SIG-M5 (cell line): ENCODE results near the gene CD83.
A peak's percentile ranks its signal among the peaks of the same experiment; 100 is the strongest.

Source experiments
- DNase-seq: peaks from one replicate; lab custom pipeline; 2025; lab: John Stamatoyannopoulos, UW

Gene CD83

DNA sequence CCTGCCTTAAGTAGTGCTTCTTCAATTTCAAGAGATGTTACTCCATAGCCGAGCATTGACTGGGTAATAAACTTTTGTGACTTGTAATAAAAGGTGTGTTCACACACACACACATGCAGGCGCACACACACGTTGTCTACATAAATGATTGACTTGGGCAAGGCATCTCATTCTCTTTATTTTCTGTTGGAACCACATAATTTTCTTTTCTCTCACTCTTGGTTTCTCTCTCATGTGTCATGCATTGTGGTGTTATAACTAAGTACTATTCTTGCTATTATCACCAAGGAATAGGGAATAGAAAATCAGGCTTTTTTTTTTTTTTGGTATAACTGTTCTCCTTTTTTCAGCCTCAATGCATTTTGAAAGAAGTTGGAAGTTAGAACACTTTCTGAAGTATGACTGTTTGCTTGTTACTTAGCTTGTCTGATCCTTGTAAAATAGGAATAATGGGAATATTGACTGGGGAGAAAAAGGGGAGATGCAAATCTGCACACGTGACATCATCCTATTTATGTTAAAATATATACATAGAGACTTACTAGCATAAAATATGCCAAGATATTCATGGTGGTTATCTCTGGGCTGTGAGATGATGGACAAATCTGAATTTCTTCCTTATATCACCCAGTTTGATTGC, 26.1 kb upstream of the CD83 start:
- no peak for DNase-seq

DNA sequence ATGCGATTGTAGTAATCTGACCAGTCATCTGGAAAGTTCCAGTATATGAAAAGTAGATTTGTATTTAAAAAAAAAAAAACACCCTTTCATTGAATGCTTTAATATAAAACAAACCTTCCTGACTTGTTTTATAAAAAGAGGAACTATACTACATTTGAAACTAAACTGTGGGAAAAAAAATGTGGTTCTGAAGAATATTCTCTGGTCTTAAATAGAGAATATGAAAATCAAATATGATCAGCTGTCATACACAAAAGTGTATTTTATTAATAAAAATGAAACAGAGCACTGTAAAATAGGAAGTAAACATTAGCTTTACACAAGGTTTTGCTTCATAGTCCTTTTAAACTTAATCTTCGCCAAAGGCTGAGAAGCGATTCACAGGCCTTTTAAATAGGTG, 25.3 kb upstream of the CD83 start:
- DNase-seq, result no peak

DNA sequence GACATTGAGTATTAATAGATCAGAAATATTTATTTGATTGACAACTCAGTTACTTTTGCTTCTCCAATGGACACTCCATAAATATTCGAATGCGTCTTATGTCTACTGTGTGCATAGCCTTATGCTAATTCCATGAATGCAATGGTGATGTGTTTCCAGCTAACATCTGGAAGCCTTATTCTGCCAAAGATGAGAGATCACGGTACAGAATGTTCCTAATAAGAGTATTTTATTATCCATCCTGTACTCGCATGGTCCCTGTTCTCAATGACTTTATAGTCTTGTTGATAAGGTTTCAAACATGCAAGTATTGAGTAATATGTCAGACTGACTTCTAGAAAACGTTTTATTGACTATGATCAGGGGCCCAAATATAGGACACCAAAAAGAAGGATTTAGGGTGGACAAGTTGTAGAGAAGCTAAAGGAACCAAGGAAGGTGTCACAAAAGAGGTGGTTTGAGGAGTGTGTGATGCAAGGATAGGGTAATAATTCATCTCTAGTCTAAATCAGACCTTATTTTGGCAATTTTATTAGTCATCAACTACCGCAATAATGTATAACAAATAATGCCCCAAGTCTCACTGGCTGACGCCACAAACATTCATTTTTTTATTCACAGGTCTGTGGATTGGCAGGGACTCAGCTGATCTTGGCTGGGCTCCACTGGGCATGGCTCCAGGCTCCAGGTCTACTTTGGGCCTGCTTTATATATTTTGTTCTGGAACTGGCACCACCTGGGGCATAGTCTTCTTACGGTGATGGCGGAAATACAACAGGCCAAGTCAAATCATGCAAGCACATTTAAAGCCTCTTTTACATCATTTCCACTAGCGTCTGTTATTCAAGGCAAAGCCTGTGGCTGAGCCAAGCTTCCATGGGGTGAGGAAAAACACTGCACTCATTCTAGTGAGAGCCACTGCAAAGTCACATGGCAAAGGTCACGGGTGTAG, 24.5 kb upstream of the CD83 start:
- DNase-seq, result no peak

DNA sequence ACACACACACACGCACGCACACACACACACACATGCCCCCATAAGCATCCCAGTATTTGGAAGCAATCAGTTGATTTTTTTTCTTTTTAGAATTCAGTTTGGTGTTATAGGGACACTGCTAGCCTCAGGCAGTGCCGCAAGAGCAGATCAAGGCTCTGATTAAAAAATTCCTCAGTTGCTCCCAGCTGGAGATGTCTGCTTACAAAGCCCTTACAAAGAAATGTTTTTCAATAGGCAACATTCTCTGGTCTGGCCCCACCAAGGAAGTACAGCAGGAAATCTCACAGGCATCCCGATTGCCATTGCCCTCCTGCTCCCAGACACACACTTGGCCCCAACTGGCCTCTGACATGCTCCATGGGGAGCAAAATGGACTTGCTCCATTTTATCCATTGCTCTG, 22.9 kb upstream of the CD83 start:
- no peak for DNase-seq

DNA sequence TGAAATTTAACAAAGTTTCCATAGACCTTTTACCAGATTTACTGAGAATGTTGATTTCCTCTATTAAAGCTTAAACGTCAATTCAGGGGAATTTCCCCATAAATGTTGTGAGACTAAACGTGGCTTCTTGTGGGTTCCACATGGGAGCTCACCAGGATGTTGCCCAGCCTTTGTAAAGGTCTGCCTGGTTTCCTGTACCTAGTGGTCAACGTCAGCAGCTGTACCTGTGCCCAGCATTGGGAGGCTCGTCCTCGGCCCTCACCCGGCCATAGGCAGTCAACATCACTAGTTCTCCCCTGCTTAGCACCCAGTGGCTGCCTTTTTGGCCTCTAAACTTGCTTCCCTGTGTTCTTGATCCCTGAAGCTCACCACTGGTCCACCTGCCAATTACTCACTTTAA, 22.1 kb upstream of the CD83 start:
- DNase-seq, result no peak

DNA sequence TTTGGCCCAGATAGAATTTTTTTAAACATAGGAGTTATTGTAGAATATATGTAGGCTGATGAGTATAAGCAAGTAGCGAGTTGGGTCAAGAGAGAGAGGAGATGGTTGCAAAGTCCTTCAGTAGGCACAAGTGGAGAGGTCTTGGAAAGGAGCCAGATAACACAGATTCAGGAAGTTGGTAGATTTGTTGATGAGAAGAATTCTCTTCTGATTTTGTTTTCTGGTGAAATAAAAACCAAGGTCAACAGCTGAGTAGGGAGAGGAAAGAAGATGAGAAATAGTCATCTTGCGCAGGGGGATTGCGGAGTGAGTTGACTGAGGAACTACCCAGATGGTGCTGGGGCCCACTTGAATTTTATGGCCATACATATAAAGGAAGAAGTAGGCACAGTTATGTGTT, 17.4 kb upstream of the CD83 start:
- DNase-seq, result no peak

DNA sequence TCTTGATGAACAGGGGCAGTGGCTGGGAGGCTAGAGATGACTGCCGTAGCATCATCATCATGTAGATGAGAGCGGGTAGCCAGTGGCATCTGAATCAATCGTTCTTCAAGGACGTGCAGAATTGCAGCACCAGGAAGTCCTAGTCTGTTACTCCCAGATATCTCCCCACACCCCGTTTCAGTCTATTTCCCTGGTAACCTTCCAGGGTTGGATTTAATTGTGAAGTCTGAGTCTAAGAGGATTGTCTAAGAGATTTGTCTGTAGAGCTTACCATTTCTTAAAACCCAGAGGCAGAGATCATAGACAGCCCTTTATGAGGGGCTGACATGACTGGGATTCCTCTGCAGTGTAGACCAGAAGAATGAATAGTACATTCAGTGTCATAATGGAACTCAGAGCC, 16.6 kb upstream of the CD83 start:
- DNase-seq, result no peak

DNA sequence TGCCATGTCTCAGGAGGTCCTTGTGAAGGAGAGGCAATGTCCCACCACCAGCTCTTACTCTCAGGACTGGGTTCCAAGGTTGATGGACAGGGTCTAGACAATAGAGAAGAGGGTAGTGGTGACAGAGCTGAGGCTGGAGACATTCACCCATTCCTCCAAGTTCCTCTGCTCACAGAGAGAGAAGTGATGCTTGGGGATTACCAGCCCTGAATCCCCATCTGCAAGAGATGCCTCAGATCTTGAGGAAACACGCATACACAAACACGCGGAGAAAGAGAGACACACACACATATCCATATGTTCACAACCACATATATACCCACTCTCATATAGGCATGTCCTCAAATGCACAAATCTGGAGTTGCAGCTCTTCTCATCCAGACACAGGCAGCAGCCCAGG, 15.2 kb upstream of the CD83 start:
- no peak for DNase-seq

DNA sequence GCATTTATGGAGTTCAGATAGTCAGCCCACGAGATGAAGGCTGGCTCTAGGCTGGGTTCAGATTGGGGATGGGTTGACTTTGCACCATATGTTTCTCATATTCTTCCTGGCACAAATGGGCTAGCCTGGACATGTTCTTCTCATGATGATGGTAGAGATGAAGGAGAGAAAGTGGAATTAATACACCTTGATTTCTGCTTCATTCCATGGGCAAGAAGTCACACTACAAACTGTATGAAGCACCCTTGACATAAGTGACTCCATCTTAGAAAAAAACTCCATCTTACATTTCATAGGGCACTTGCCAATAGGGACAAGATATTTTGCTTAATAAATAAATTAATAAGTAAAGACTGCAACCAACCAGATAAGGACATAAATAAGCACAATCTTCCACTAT, 12.0 kb upstream of the CD83 start:
- DNase-seq, result no peak

DNA sequence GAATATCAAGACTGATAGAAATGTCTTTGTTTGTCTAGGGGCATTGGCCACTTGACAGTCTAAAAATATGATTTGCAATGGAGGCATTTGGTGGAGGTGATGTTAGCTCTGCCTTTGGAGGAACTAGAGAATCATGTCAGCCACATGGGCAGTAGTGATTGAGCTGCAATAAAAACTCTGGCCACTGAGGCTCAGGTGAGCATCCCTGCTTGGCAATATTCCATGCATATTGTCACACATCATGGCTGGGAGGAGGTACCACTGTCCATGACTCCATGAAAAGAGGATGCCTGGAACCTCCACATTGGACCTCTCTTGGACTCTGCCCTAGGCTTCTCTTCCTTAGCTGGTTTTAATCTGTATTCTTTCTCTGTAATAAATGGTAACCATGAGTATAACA, 10.6 kb upstream of the CD83 start:
- DNase-seq, result no peak

DNA sequence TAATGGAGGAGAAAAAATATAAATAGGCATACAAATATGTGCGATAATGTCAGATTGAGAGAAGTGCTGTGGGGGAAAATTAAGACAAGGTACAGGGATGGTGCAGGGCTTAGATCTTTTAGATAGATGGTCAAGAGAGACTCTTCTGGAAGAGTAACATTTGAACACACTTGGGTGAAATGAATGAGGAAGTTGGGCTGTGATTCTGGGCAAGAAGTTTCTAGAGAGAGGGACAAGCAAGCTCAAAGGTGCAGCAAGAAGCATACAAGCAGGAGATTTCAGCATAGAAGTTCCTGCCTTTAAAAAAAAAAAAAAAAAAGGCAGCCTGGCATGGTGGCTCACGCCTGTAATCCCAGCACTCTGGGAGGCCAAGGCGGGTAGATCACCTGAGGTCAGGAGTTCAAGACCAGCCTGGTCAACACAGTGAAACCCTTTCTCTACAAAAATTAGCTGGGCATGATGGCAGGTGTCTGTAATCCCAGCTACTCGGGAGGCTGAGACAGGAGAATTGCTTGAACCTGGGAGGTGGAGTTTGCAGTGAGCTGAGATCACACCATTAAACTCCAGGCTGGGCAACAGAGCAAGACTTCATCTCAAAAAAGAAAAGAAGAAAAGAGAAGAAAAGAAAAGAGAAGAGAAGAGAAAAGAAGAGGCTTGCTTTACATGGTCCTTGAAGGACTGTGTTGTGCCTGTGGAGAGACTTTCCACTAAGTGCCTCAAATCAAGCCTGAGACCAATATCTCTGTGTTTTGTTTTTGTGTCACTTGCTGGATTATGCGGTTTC, 9.7 kb upstream of the CD83 start:
- DNase-seq, result no peak

DNA sequence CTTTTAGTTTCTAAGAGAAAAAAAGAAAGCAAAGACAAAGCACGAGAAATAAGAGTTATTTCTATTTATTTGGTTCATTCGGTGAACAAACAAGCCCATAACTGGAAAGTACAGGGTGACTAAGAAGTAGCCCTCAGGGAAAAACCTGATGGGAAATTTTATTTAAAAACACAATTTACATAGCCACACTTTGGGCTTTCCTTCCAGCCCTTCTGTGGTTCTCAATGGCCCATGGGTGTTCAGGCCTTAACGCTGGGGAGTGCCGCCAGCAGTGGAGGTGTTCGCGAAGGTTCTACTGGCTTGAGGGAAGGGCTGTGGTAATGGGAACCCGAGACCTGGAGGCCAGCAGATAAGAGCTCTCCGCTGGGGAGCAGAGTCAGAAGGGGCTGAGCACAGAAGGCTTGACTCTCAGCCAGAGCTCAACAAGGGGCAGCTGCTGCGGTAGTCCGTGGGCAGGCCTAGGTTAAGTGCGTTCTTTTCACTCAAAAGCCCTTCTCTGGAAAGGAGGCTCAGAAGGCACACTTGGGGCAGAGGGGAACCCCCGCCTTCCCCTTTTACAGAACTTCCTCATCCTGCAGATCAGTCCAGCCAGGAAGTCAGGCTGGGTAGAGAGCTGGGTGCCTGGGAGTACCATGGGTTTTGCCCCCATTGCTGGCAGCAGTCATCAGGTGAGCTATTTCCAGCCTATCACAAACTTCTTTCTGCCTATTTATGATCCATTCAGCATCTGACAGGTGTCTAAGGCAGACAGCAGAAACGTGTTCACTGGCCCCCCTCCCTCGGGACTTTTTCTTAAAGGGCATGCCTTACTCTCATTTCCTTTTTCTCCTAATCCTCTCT, 8.8 kb upstream of the CD83 start:
- DNase-seq, result peak; percentile 22

DNA sequence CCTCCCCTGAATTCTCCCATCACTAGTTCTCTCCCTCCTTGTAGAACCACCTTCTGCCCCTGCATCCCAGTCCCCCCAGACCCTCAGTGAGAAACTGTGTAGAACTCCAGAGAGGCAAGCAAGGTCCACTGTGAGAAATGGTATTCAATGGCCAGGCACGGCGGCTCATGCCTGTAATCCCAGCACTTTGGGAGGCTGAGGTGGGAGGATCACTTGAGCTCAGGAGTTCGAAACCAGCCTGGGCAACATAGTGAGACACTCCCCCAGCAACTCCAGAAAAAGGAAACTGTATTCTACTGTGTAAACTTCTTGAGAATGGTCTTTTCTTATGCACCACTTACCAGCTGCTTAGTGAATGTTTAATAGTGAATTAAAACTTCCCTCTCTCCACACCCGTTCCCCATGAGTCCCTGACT, 8.2 kb upstream of the CD83 start:
- DNase-seq, result no peak

DNA sequence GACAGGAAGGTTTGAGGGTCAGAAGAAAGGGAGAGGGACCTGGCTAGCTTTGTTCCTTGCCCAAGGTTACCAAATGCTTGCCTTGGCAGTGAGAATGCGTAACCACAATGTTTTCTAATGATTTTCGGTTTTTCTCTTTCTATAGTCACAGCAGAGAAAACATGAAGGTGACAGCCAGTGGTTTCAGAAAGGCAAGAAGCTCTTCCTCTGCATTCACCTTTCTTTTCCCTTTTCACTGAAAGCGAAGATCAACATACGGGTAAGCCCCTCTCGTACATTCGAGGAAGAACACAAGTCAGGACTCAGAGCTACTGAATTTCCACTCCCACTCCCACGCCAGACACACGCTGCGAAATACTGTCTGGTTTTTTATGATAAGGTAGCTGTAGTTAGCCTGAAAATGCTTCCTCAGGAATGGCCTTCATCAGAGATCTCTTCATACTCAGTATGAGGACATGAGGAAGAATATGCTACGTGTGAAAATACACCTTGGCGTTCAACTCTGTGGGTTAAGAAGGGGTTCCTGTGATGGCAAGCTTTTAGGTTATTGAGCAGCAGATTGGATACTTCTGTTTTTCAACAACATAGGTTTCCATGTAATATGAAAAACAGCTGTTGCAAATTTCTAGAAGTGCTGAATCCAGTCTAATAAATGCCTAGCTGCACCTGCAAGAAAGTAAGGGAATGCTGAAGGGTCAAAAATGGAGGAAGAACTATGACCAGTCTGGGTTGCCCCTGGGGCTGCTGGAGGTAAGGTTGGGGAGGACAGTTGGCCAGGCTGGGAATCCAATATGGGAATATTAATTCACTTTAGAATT, 7.4 kb upstream of the CD83 start:
- no peak for DNase-seq

DNA sequence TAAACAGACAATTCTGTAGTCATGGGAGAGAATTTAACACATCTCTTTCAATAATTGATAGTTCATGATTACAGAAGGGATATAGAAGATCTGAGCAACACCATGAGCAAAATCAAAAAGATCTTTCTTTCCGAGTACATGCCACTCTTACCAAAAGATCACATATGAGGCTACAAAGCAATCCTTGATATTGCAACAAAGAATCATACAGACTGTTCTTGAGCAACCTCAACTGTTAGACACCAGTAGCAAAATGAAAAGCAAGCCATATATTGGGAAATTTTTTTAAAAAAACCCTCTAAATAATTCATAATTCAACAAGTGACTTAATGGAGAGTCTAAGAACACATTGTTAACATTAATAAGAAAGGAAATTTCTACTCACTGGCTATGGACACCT, 3.6 kb upstream of the CD83 start:
- no peak for DNase-seq

DNA sequence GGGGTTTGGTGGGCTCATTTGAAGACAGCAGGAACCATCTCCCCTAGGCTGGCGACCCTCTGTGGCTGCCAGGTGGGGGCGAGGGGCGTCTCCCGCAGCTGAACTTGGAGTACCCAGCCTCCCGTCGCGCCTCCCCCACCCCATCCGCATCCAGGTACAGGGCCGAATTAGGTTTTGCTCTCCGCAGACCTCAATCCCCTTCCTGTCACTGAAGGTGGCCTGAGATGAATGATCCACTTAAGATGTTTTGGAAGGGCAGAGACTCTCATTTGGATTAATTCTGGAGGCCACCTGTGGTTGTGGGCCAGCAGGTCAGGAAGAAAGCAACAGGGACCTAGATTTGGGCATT, 493 bp downstream of the CD83 start:
- DNase-seq, result no peak

DNA sequence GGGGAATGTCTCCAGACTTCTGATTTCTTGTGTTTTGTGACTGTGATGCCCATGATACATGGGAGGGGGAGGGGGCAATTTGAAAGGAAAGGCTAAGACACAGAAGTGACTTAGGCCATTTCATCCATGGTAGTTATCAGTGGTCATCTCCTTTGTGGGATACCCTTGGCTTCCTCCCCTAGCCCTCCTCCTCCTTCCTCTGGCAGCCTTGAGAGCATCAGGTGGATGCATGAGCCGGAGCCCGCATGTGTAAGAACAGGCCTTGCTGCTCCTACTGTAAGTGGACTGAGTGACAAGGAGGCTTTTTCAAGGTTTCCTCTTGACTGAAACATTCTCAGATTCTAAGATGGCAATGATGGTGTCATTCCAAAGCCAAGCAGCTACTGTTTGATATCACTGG, 874 bp downstream of the CD83 start:
- no peak for DNase-seq

DNA sequence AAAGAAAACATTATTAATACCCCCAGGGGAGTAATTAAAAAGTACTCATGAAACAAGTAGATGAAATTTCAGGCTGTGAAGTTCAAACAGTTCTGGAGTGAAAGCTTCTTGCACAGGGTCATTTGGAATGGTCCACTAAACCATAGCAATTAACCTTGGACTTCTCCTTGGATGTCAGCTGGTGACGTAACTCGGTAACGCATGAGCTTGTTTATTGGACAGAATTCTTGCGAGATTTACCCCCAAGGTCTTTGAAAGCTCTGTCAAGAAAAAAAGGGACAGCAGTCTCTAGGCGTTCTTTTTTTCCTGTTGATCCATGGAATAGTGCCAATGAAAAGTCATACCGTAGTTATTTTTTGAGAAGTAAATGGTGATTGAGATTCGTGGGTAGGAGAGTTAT, 2.2 kb downstream of the CD83 start:
- DNase-seq, result no peak

DNA sequence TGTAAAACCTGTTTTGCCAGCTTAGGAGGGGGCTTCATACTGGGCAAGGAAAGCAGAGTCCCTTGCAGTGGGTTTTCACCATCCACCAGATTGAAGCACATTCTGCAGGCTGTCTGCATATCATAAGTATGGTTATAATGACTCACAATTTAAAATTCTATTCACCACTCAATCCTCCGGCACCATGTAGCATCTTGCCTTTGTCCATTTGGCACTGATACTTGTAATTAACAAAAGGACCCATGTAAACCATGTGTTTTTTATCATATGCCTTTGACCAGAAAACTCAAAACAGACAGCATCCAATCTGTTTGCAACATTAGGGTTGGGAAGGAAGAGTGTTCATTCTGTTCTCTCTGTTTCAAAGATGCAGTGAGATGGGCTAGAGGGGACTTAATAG, 3.0 kb downstream of the CD83 start:
- DNase-seq, result no peak

DNA sequence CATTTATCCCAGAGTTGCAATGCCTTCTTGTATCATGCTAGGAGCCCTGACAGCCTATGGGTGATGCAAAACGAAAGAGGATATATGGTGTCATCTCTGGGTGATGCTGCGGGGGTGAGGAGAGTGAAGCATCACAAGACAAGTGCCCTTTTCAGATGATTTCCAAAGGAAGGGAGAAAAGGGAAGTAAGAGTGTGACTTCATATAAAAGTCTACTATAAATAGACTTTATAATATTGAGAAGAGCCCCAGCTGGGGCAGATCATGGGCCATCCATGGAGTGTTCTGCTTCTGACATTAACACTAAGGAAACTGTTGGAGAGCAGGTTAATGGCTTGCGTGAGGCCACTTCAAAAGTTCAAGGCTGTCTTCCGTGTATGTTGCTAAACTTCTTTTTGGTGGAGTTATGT, 4.4 kb downstream of the CD83 start:
- DNase-seq, result peak; percentile 94
